Left ventricle myocardium inferior (tissue), 1 donor: ENCODE results near the gene LTB4R. TPM values are rescaled to one million over a fixed set of nuclear protein-coding genes. Genes with fewer than 3 reads are reported as not detected.

Source experiments
- DNase-seq: peaks from one replicate; pipeline ENCODE4 v3.0.0-alpha.2; 2020
- H3K27ac ChIP-seq: fragments of 200-600 bp; replicated peaks from 2 replicates; pipeline ENCODE4 v1.8.0; 2021
- H3K27me3 ChIP-seq: fragments of 200-600 bp; 2 replicates; pipeline ENCODE4 v1.8.0; 2021; ENCODE audit warnings: low read depth
- H3K36me3 ChIP-seq: fragments of 200-600 bp; 2 replicates; pipeline ENCODE4 v1.8.0; 2021
- H3K4me1 ChIP-seq: fragments of 200-600 bp; 2 replicates; pipeline ENCODE4 v1.8.0; 2021
- H3K4me3 ChIP-seq: fragments of 200-600 bp; 2 replicates; pipeline ENCODE4 v1.8.0; 2021; ENCODE audit warnings: mild to moderate bottlenecking, moderate library complexity
- H3K9me3 ChIP-seq: fragments of 200-600 bp; replicated peaks from 2 replicates; pipeline ENCODE4 v1.8.0; 2021
- CTCF ChIP-seq: fragments of 200-600 bp; IDR thresholded peaks from 2 replicates; pipeline ENCODE4 v1.8.0; 2021; ENCODE audit warnings: antibody characterized with exemption, mild to moderate bottlenecking, borderline replicate concordance
- intact Hi-C: fragments of 100-400 bp; cut with micrococcal nuclease; formaldehyde crosslinking; loops from one replicate; pipeline ENCODE4 v1.11.0; 2022
- total RNA-seq: library from RNA; stranded (reverse); fragmentation: NEBNext Ultra II Directional; extraction: Animal tissue kit (Norgen Biotek cat#: 25700); gene quantifications from one replicate; pipeline ENCODE4 v1.2.1, GENCODE V29; 2021
- donor health status: DM: no; HTN: yes; CAD: no; lungs with severe emphysema.

The LTB4R gene
- total RNA-seq, 1 donor from 2014 or later = 1.8 TPM

GRCh38 chr14:24323341-24323740 lies 12.0 kb downstream of the LTB4R start:
- no peak overlapping the region for H3K4me3 ChIP-seq
- no peak for TF ChIP-seq CTCF
- no peak for DNase-seq
- no peaks in the 10 kb centered on the region for H3K4me1 ChIP-seq
- H3K9me3 ChIP-seq = no peaks in the 10 kb centered on the region
- H3K27me3 ChIP-seq = peaks cover 19% of the 10 kb centered on the region
- intact Hi-C loops = no loop called here
- peaks cover 38% of the 10 kb centered on the region for H3K36me3 ChIP-seq
- H3K27ac ChIP-seq = no peak overlapping the region

- Histone ChIP-seq H3K4me1 (no peaks in the 10 kb centered on the region), H3K27me3 (peaks cover 12% of the 10 kb centered on the region), H3K4me3 (no peak overlapping the region), H3K9me3 (no peaks in the 10 kb centered on the region), H3K36me3 (peaks cover 38% of the 10 kb centered on the region), H3K27ac (no peak overlapping the region)
- intact Hi-C loops = no loop called here
- TF ChIP-seq CTCF = no peak
- DNase-seq = no peak
Observed at GRCh38 chr14:24324024-24324423, 12.7 kb downstream of the LTB4R start.

GRCh38 chr14:24325041-24325530 lies 13.8 kb downstream of the LTB4R start:
- Histone ChIP-seq H3K27me3 (peaks cover 3% of the 10 kb centered on the region), H3K9me3 (no peaks in the 10 kb centered on the region), H3K27ac (no peak overlapping the region), H3K4me1 (no peaks in the 10 kb centered on the region), H3K4me3 (no peak overlapping the region), H3K36me3 (peaks cover 33% of the 10 kb centered on the region)
- no peak for TF ChIP-seq CTCF
- DNase-seq = no peak
- intact Hi-C loops = no loop called here

GRCh38 chr14:24325963-24326362 lies 14.7 kb downstream of the LTB4R start:
- Histone ChIP-seq H3K27ac (no peak overlapping the region), H3K9me3 (no peaks in the 10 kb centered on the region), H3K27me3 (no peaks in the 10 kb centered on the region), H3K36me3 (peaks cover 26% of the 10 kb centered on the region), H3K4me3 (no peak overlapping the region), H3K4me1 (no peaks in the 10 kb centered on the region)
- TF ChIP-seq CTCF = no peak
- intact Hi-C loops = no loop called here
- DNase-seq = no peak

GRCh38 chr14:24327303-24327702 lies 16.0 kb downstream of the LTB4R start:
- no peak for DNase-seq
- intact Hi-C loops = no loop called here
- Histone ChIP-seq H3K9me3 (no peaks in the 10 kb centered on the region), H3K36me3 (peaks cover 23% of the 10 kb centered on the region), H3K27me3 (no peaks in the 10 kb centered on the region), H3K27ac (peak overlapping the region; percentile 30), H3K4me1 (peaks cover 8% of the 10 kb centered on the region), H3K4me3 (no peak overlapping the region)
- TF ChIP-seq CTCF = no peak
